GM13977 (cell line): ENCODE results near the gene ATG2B.

ENCODE experiments used
- DNase-seq: peaks from one replicate; pipeline ENCODE4 v3.0.0; 2012; ENCODE audit warnings: low spot score
- in situ Hi-C: fragments of 300-500 bp; cut with MboI; formaldehyde crosslinking; loops from one replicate; pipeline ENCODE4 v1.12.0; 2022; ENCODE audit warnings: low sequenced_read_pairs, low pct_unique_long_range_greater_than_20kb, mixed read lengths, inconsistent platforms; ENCODE audit not compliant: unreplicated experiment
- TF ChIP-seq, protein P1 (sequence below): IDR thresholded peaks from 2 replicates; pipeline ENCODE4 v1.5.1; 2012; ENCODE audit warnings: mild to moderate bottlenecking, control low read depth; ENCODE audit not compliant: insufficient read depth; ENCODE audit errors: extremely low read depth, missing control alignments

The ATG2B gene

DNA sequence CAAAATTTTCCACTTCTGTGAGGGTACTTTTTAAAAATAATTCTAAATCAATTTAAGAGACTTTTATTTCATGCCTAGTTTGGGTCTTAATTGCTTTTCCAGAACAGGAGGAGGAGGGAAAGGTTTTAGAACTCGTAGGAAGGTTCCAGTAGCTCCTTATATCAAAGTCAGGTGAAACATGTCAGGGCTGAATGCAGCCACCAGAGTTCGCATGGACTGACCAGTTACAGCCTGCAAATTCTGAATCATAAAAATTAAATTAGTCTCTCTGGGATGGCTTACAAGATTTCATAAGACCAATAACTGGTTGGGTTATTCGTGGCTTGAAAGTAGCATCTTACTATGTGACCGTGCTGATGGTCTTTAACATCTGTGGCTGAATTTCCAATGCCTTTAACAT lies 106.7 kb downstream of the ATG2B start:
- no peak for DNase-seq
- in situ Hi-C loops, result no loop called here

DNA sequence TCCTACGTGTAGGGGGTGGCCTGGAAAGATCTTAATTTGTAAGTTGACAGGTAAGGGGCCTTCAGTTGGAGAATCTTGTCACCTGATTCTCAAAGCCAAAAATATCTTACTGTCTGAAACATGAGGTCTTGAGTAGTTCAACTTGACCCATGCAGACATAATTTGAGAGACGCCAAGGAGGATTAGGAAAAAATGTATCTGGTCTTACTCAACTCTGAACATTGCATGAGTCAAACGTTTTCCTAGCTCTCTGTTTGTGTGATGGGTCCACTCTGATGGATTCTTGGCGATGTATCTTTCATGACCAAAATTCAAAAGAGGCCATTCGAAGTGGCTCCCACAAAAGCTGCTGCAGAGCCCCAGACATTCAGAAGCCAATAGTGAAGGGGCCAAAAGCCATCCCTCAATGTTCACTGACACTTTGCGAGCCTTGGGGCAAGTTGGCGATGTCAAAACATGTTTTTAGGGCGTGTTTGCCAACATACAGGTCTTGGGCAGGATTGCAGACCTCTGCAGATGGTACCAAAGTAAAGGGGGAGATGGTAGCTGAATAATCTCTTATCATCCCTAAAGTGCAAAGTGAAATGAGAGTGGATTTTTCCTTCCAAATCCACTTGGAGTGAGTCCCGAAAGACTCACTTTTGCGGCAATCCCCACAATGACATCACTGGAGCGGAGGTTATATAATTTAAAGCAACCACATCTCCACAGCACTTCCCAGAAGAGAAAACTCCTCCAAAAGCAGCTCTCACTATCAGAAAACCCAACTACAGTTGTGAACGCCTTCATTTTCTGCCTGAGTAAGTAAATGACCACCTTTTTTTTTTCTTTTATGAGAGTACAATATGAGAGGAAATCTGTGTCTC lies 107.4 kb downstream of the ATG2B start, which contains the start of gene BDKRB1:
Gene BDKRB1 (plus strand): TSS at position 710 of the 866 bp plus-strand sequence. CDS start 7,473 bp downstream, outside the sequence.
- no peak for DNase-seq
- TF ChIP-seq, protein P1, sequence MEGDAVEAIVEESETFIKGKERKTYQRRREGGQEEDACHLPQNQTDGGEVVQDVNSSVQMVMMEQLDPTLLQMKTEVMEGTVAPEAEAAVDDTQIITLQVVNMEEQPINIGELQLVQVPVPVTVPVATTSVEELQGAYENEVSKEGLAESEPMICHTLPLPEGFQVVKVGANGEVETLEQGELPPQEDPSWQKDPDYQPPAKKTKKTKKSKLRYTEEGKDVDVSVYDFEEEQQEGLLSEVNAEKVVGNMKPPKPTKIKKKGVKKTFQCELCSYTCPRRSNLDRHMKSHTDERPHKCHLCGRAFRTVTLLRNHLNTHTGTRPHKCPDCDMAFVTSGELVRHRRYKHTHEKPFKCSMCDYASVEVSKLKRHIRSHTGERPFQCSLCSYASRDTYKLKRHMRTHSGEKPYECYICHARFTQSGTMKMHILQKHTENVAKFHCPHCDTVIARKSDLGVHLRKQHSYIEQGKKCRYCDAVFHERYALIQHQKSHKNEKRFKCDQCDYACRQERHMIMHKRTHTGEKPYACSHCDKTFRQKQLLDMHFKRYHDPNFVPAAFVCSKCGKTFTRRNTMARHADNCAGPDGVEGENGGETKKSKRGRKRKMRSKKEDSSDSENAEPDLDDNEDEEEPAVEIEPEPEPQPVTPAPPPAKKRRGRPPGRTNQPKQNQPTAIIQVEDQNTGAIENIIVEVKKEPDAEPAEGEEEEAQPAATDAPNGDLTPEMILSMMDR, result no peak
- in situ Hi-C loops, result no loop called here

More for the DNA sequence above, 106.7 kb downstream of the ATG2B start:
- TF ChIP-seq, protein P1, result no peak

DNA sequence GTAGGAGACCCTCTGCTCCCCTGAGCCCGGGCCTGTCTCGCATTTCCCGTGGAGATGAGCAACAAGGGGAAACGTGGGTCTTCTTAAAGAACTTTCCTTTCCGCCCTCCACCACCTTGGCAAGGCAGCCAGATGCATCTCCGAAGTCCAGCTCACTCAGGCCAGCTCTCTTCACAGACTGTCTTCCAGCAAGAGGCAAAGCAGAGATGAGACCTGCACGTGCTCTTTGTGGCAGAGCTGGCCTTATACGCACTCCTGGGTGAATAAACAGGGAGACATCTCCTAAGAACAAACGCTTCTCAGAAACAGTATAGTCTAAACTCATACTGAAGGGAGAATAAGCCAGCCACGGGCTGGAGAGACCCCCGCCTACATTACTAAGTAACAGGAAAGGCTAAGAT lies 108.5 kb downstream of the ATG2B start:
- in situ Hi-C loops, result no loop called here
- TF ChIP-seq, protein P1, result no peak
- no peak for DNase-seq

DNA sequence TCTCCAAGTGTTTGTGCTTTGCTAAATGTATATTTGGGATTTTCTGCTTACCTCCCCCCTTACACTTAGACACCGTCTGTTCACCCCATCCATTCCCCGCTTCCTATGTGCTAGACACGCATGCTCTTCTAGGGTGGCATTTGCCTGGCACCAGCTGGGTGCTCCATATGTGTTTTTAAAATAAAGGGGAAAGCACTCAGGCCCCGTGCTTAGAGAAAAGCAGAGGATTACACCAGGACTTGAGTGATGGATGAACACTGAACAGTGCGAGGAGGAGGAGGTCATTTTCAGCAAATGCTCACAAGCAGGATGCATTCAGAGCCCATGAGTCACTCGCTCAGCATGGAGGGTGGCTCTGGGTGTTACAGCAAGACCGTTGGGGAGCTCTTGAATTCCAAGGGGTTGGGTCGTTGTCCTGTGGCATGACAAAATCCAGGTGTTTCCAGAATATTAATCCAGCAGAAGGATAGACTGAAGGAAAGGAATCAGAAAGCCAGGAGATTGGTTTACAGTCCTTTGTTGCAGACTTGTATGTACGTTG lies 110.1 kb downstream of the ATG2B start:
- TF ChIP-seq, protein P1, result no peak
- no peak for DNase-seq
- in situ Hi-C loops, result no loop called here

DNA sequence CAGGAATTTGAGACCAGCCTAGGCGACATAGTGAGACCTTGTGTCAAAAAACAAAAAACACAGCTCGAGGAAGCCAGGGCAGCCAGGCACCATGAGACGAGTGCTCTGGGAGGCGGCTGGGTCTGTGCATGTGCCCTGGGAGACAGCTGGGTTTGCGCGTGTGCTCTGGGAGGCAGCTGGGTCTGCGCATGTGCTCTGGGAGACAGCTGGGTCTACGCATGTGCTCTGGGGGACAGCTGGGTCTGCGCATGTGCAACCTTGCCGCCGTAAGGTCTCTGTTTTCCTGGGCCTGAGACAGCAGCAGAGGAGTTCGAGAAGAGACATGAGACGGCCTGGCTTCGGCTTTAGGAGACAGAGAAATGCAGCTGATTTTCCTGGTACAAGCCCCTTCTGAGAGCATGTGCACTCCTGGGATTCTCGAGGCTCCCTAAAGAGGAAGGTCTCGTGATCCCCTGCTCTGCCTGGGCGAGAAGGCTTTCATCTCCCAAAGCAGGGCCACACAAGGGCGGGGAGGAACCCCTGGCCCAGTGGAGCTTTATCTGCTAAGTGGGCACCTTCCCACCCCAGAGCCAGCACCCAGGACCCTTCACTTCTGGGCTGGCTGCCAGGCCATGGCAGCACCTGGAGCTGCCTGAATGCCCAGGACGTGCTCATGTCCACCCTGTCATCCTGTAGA lies 110.7 kb downstream of the ATG2B start:
- TF ChIP-seq, protein P1, result no peak
- DNase-seq, result no peak
- in situ Hi-C loops, result no loop called here

DNA sequence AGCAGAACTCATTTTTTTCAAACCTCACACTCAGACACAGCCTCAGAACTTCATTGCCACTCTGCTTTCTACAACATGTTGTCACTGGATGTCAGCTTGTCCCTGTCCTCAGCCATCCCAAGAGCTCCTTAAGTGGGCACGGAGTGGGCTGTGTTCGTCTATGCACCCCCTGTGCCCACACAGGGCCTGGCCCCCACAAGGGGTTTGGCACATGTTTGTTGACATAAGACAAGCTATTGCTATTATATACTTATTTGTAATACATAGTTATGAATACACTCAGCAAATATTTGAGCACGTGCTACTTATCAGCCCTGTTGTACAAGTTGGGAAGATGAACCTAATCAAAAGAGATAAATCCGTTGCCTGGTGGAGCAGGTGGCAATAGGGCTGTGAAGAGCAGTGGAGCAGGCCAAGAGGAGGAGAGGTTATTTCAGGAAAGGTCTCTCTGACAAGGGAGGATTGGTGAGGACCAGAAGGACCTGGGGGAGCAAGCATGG lies 111.4 kb downstream of the ATG2B start:
- DNase-seq, result no peak
- in situ Hi-C loops, result no loop called here
- TF ChIP-seq, protein P1, result no peak
